ENCODE results near the gene ARL14EP. TPM values are rescaled to one million over a fixed set of nuclear protein-coding genes. Genes with fewer than 3 reads are reported as not detected.
A peak's percentile ranks its signal among the peaks of the same experiment; 100 is the strongest.

ARL14EP gene
- total RNA-seq, 1 donor: 27.4 TPM

GRCh38 chr11:30322191-30322590 lies 713 bp upstream of the ARL14EP start:
- H3K4me3 ChIP-seq (ENCODE audit: low read depth, low read length): peak overlapping the region; percentile 76
- no peak for TF ChIP-seq CTCF (IDR thresholded peaks at IDR 0.05; ENCODE audit: insufficient read depth, low read length)

GRCh38 chr11:30326114-30326778 lies 3.3 kb downstream of the ARL14EP start:
- no peak overlapping the region for H3K4me3 ChIP-seq (ENCODE audit: low read depth, low read length)
- peak; percentile 35 for DNase-seq (ENCODE audit: low read depth)
- TF ChIP-seq CTCF (IDR thresholded peaks at IDR 0.05; ENCODE audit: insufficient read depth, low read length): no peak

More at GRCh38 chr11:30322191-30322590, 713 bp upstream of the ARL14EP start:
- DNase-seq (ENCODE audit: low read depth): no peak

GRCh38 chr11:30326906-30327305 lies 4.0 kb downstream of the ARL14EP start:
- TF ChIP-seq CTCF (IDR thresholded peaks at IDR 0.05; ENCODE audit: insufficient read depth, low read length): no peak
- DNase-seq (ENCODE audit: low read depth): no peak
- no peak overlapping the region for H3K4me3 ChIP-seq (ENCODE audit: low read depth, low read length)

- no peak overlapping the region for H3K4me3 ChIP-seq (ENCODE audit: low read depth, low read length)
- no peak for TF ChIP-seq CTCF (IDR thresholded peaks at IDR 0.05; ENCODE audit: insufficient read depth, low read length)
- peak; percentile 17 for DNase-seq (ENCODE audit: low read depth)
Measured at GRCh38 chr11:30328681-30329080, 5.8 kb downstream of the ARL14EP start.

DNA sequence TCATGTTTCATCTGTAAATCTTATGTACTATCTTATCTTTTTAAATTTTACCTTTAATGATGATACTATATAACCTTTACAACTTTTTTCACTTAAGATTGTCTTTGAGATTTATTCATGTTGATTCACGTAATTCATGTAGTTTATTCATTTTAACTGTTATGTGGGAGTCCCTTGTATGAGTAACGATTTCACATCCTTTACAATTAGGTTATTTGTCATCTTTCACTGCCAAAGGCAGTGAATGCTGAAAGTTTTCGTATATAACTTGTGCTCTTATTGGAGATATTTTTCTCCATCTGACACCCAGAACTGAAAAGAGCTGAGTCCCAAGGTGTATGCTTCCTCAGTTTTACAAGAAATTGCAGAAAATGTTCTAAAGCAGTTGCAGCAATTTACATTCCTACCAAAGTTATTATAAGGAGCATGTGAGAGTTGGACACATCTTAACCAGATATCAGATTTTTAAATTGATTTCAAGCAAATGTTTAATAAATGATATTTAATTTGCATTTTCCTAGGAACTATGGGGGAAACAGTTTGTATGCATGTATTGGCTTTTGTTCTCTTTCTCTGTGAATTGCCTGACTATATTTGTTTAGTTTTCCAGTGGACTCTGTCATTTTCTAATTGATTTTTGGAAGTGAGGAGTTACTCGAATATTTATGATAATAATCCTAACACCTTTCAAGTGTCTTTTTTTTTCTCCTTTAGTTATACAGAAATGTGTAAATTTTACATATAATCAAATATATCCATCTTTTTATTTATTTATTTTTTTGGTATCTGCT lies 6.4 kb downstream of the ARL14EP start:
- DNase-seq (ENCODE audit: low read depth): no peak
- TF ChIP-seq CTCF (IDR thresholded peaks at IDR 0.05; ENCODE audit: insufficient read depth, low read length): no peak

DNA sequence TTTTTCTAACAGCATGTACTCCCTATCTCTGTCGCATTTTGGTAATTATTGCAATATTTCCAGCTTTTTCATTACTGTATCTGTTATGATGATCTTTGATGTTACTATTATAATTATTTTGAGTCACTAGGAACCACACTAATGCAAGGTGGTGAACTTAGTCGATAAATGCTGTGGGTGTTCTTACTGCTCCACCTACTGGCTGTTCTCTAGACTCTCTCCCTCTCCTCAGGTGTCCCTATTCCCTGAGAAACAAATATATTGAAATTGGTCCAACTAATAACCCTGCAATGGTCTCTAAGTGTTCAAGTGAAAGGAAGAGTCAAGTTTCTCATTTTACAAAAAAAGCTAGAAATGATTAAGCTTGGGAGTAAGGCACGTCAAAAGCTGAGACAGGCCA lies 10.5 kb downstream of the ARL14EP start:
- peak; percentile 43 for TF ChIP-seq CTCF (IDR thresholded peaks at IDR 0.05; ENCODE audit: insufficient read depth, low read length)
- no peak overlapping the region for H3K4me3 ChIP-seq (ENCODE audit: low read depth, low read length)

More for the DNA sequence above, 6.4 kb downstream of the ARL14EP start:
- no peak overlapping the region for H3K4me3 ChIP-seq (ENCODE audit: low read depth, low read length)

More for the DNA sequence above, 10.5 kb downstream of the ARL14EP start:
- peak; percentile 11 for DNase-seq (ENCODE audit: low read depth)
